ENCODE results near the gene PPM1E. TPM values are rescaled to one million over a fixed set of nuclear protein-coding genes. Genes with fewer than 3 reads are reported as not detected.
"Not testable (repeated sequence)": the region's sequence is repeated elsewhere in the genome, so short reads cannot be mapped to it uniquely, and the experiment has no call there.

The PPM1E gene
- total RNA-seq, 2 donors from 2014 or later = not detected

- H3K27me3 Mint-ChIP-seq = peaks cover 8 to 32% of the 10 kb centered on the region in 2 donors
- no peak overlapping the region for H3K4me3 Mint-ChIP-seq
- no peak for ATAC-seq
- no peak for DNase-seq (ENCODE audit: low spot score)
- H3K4me1 Mint-ChIP-seq (ENCODE audit: low read depth in 2 of 2) = no peaks in the 10 kb centered on the region
- H3K36me3 Mint-ChIP-seq = no peaks in the 10 kb centered on the region
- no peak overlapping the region for H3K27ac Mint-ChIP-seq
- H3K9me3 Mint-ChIP-seq = peaks cover 2% of the 10 kb centered on the region
Measured at GRCh38 chr17:58911741-58912343, 156.2 kb downstream of the PPM1E start.

DNA sequence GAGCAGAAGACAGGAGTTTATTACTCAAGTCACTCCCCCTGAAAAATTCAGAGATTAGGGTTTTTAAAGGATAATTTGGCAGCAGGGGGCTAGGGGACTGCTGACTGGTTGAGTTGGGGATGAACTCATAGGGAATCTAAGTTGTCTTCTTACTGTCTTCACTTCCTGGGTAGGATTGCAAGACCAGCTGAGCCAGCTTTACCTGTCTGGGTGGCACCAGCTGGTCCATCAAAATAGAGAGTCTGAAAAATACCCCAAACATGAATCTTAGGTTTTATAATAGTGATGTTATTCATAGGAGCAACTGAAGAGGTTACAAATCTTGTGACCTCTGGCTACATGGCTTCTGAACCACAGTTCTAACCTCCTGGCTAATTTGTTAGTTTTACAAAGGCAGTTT, 157.9 kb downstream of the PPM1E start:
- no peak overlapping the region for H3K4me3 Mint-ChIP-seq
- ATAC-seq = no peak
- peaks cover 2% of the 10 kb centered on the region for H3K9me3 Mint-ChIP-seq
- no peaks in the 10 kb centered on the region for H3K4me1 Mint-ChIP-seq (ENCODE audit: low read depth in 2 of 2)
- H3K27ac Mint-ChIP-seq = no peak overlapping the region
- peaks cover 5 to 22% of the 10 kb centered on the region in 2 donors for H3K27me3 Mint-ChIP-seq
- no peaks in the 10 kb centered on the region for H3K36me3 Mint-ChIP-seq
- DNase-seq (ENCODE audit: low spot score) = no peak

DNA sequence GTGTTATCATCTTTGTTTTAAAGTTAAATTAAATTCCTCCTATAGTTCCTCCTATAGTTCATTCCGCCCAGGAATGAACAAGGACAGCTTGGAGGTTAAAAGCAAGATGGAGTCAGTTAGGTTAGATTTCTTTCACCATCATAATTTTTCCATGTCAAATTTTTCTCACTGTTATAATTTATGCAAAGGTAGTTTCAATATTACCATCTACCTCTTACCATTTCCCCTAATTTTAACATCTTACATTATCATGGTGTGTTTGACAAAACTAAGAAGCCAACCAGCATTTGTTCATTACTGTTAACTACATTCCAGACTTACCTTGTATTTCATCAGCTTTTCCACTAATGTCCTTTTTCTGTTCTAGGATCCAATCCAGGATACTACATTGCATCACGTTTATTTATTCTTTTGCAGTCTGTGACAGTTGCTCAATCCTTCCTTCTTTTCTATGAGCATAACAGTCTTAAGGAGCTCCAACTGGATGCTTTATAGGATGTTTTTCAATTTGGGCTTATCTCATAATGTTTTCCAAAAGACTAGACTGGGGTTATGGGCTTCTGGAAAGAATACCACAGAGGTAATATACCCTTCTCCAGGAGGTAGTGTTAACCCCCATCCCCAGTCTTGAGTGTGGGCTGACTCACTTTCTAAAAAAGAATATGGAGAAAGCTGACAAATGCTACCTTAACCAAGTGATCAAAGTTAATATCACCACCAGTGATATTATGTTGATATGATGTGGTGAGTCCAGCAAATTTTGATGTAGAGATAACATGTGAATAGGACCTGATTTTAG, 158.5 kb downstream of the PPM1E start:
- Mint-ChIP-seq H3K27ac (no peak overlapping the region), H3K4me3 (no peak overlapping the region)

DNA sequence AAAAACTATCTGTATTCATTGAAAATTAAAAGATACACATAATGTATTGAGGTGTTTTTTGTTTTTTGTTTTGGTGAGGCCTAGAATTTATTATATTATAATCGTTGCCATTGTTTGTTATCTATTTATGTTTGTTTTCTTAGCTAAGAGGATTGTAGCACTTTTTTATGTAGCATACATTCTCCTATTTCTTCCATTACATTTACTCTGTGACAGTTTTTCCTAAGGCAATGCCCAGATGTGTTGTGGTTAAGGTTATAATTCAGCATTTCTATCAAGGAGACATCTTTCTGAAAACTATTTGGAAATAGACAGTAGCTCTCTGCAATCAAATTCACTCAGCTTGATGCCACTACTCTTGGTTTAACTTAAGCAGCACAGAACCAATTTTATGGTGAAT, 161.6 kb downstream of the PPM1E start:
- no peak for ATAC-seq
- Mint-ChIP-seq H3K4me3 (no peak overlapping the region), H3K36me3 (no peaks in the 10 kb centered on the region), H3K4me1 (ENCODE audit: low read depth in 2 of 2) (no peaks in the 10 kb centered on the region), H3K27me3 (peaks cover 10 to 23% of the 10 kb centered on the region in 2 donors), H3K27ac (no peak overlapping the region), H3K9me3 (peaks cover 1% of the 10 kb centered on the region)
- no peak for DNase-seq (ENCODE audit: low spot score)

More for the DNA sequence above, 158.5 kb downstream of the PPM1E start:
- peaks cover 5 to 22% of the 10 kb centered on the region in 2 donors for H3K27me3 Mint-ChIP-seq
- H3K4me1 Mint-ChIP-seq (ENCODE audit: low read depth in 2 of 2) = no peaks in the 10 kb centered on the region
- DNase-seq (ENCODE audit: low spot score) (no peak), ATAC-seq (no peak)
- peaks cover 2% of the 10 kb centered on the region for H3K9me3 Mint-ChIP-seq
- no peaks in the 10 kb centered on the region for H3K36me3 Mint-ChIP-seq

DNA sequence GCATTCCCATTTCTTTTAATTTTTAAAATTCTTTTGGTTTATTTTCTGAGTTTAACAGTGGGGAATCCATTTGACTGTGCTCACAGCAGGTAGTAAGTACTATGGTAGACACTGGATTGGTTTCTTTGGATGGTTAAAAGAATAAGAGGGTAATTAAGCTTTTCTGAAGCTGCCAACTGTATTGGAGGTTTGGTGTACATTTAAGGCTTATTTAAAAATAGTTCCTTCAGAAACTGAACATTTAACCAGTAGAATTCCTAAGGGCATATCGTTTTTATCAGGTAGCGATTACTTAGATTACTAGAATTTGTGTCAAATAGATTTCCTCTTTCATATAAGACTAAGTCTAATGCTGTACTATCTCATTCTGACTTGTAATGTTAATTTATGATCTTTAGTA, 162.4 kb downstream of the PPM1E start:
- no peaks in the 10 kb centered on the region for H3K4me1 Mint-ChIP-seq (ENCODE audit: low read depth in 2 of 2)

GRCh38 chr17:58918884-58919283, 163.2 kb downstream of the PPM1E start:
- Mint-ChIP-seq H3K4me3 (no peak overlapping the region), H3K4me1 (ENCODE audit: low read depth in 2 of 2) (no peaks in the 10 kb centered on the region), H3K9me3 (no peaks in the 10 kb centered on the region), H3K27ac (no peak overlapping the region), H3K36me3 (no peaks in the 10 kb centered on the region), H3K27me3 (peaks cover 10 to 23% of the 10 kb centered on the region in 2 donors)
- no peak for DNase-seq (ENCODE audit: low spot score)
- ATAC-seq = no peak

More for the DNA sequence above, 162.4 kb downstream of the PPM1E start:
- no peak for DNase-seq (ENCODE audit: low spot score)
- no peaks in the 10 kb centered on the region for H3K9me3 Mint-ChIP-seq
- ATAC-seq = no peak
- H3K27me3 Mint-ChIP-seq = peaks cover 10 to 23% of the 10 kb centered on the region in 2 donors
- H3K27ac Mint-ChIP-seq = no peak overlapping the region
- H3K36me3 Mint-ChIP-seq = no peaks in the 10 kb centered on the region
- no peak overlapping the region for H3K4me3 Mint-ChIP-seq

- no peaks in the 10 kb centered on the region for H3K4me1 Mint-ChIP-seq (ENCODE audit: low read depth in 2 of 2)
- no peaks in the 10 kb centered on the region for H3K9me3 Mint-ChIP-seq
Measured at GRCh38 chr17:58920773-58921172, 165.1 kb downstream of the PPM1E start.

DNA sequence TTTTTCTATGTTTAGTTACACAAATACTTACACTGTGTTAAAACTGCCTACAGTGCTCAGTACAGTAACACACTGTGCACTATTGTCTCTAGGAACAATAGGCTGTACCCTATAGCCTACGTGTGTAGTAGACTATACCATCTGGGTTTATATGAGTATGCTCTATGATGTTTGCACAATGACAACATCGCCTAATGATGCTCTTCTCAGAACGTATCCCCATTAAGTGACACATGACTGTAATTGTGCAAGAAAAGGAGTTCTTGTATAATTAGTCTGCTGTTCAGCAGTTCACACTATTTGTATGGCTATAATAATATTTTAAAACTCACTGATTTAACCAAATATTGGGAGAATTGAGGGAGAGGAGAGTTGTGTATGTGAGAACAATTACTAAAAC, 177.3 kb downstream of the PPM1E start:
- no peak for ATAC-seq
- no peaks in the 10 kb centered on the region for H3K4me1 Mint-ChIP-seq (ENCODE audit: low read depth in 2 of 2)

More at GRCh38 chr17:58920773-58921172, 165.1 kb downstream of the PPM1E start:
- no peak overlapping the region for H3K4me3 Mint-ChIP-seq
- peaks cover 10 to 17% of the 10 kb centered on the region in 2 donors for H3K27me3 Mint-ChIP-seq
- ATAC-seq (no peak), DNase-seq (ENCODE audit: low spot score) (no peak)
- H3K27ac Mint-ChIP-seq = no peak overlapping the region
- H3K36me3 Mint-ChIP-seq = no peaks in the 10 kb centered on the region

GRCh38 chr17:58936295-58936694, 180.6 kb downstream of the PPM1E start:
- Mint-ChIP-seq H3K9me3 (no peaks in the 10 kb centered on the region), H3K27me3 (peaks cover 7 to 23% of the 10 kb centered on the region in 2 donors), H3K36me3 (no peaks in the 10 kb centered on the region), H3K4me1 (ENCODE audit: low read depth in 2 of 2) (no peaks in the 10 kb centered on the region), H3K27ac (no peak overlapping the region), H3K4me3 (no peak overlapping the region)
- no peak for ATAC-seq
- no peak for DNase-seq (ENCODE audit: low spot score)

More for the DNA sequence above, 177.3 kb downstream of the PPM1E start:
- Mint-ChIP-seq H3K4me3 (no peak overlapping the region), H3K27me3 (peaks cover 16 to 42% of the 10 kb centered on the region in 2 donors), H3K27ac (no peak overlapping the region), H3K36me3 (no peaks in the 10 kb centered on the region), H3K9me3 (no peaks in the 10 kb centered on the region)
- DNase-seq (ENCODE audit: low spot score) = no peak

- no peaks in the 10 kb centered on the region for H3K4me1 Mint-ChIP-seq (ENCODE audit: low read depth in 2 of 2)
- peaks cover 18% of the 10 kb centered on the region in 2 donors for H3K27me3 Mint-ChIP-seq
- H3K27ac Mint-ChIP-seq = no peak overlapping the region
- ATAC-seq (no peak), DNase-seq (ENCODE audit: low spot score) (no peak)
- peaks cover 3% of the 10 kb centered on the region for H3K9me3 Mint-ChIP-seq
- peaks cover 5% of the 10 kb centered on the region for H3K36me3 Mint-ChIP-seq
- no peak overlapping the region for H3K4me3 Mint-ChIP-seq
Measured at GRCh38 chr17:58944166-58944565, 188.5 kb downstream of the PPM1E start.

DNA sequence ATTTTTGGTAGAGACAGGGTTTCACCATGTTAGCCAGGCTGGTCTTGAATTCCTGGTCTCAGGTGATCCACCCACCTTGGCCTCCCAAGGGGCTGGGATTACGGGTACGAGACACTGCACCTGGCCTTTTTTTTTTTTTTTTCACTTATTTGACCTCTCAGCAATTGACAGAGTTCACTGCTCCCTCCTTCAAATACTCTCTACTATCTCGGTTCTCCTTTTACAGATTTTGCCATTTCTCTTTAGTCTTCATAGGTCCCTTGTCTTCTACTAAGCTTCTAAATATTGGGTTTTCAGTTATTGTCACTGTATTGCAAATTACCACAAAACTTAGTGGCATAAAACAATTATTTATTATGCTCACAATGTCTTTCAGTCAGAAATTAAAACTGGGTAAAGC, 191.8 kb downstream of the PPM1E start:
- Mint-ChIP-seq H3K9me3 (peaks cover 19% of the 10 kb centered on the region), H3K27me3 (peaks cover 23 to 25% of the 10 kb centered on the region in 2 donors), H3K27ac (no peak overlapping the region), H3K4me1 (ENCODE audit: low read depth in 2 of 2) (no peaks in the 10 kb centered on the region), H3K36me3 (peaks cover 25% of the 10 kb centered on the region), H3K4me3 (no peak overlapping the region)
- DNase-seq (ENCODE audit: low spot score) (no peak), ATAC-seq (no peak)

DNA sequence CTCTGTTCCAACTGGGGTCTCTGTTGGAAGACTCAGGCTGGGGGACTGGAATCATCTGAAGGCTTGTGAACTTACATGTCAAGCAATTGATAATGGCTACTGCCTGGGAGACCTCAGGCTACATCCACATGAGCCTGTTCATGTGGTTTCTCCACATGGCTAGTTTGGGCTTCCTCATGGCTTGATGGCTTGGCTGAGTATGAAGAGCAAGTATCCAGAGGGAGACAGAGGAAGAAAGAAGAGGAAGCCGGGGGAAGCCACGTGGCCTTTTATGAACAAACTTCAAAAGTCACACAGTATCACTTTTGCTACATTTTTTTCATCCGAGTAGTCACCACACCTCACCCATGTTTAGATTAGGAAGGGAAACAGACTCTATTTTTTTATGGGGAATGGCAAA, 192.2 kb downstream of the PPM1E start:
- H3K27ac Mint-ChIP-seq = no peak overlapping the region
- peaks cover 23 to 25% of the 10 kb centered on the region in 2 donors for H3K27me3 Mint-ChIP-seq
- H3K36me3 Mint-ChIP-seq = peaks cover 25% of the 10 kb centered on the region
- DNase-seq (ENCODE audit: low spot score) (no peak), ATAC-seq (no peak)
- no peaks in the 10 kb centered on the region for H3K4me1 Mint-ChIP-seq (ENCODE audit: low read depth in 2 of 2)
- no peak overlapping the region for H3K4me3 Mint-ChIP-seq
- H3K9me3 Mint-ChIP-seq = peaks cover 19% of the 10 kb centered on the region

- peaks cover 14% of the 10 kb centered on the region for H3K9me3 Mint-ChIP-seq
- not testable (repeated sequence) for DNase-seq (ENCODE audit: low spot score); H3K4me1 Mint-ChIP-seq (ENCODE audit: low read depth in 2 of 2); H3K4me3 Mint-ChIP-seq; H3K27ac Mint-ChIP-seq; ATAC-seq
- peaks cover 16 to 20% of the 10 kb centered on the region in 2 donors for H3K27me3 Mint-ChIP-seq
- H3K36me3 Mint-ChIP-seq = peaks cover 24% of the 10 kb centered on the region
Measured at GRCh38 chr17:58954358-58954757, 198.7 kb downstream of the PPM1E start.

DNA sequence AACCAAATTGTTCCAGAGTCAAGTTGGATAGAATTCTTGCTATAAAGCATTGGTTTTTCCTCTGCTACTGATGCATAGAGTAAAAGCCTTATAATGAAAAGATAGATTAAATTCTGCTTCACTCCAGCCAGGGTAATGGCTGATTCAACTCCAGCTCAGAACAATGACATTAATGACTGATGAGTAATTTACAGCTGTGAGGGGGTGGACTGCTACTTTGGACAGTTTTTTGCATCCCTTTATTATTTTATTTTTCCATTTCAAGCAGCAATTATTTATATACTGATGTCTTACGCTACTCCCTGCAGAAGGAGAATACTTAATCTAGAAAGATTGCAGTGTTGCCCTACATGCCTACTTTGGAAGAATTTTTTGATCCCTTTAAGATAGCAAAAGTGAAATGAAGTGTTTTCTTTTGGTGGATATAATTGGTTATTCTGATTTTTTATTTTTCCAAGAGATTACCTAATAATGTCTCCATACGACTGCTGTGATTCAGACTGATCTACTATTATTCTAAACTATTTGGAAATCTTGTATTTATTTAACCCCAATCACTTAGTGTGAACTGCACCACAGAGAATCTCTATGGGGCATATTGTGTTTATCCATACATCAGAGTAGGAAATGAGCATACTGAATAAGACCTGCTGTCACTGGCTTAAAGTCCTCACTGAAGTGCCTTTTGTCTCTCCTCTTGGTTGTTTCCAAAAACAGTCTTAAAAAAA, 201.5 kb downstream of the PPM1E start:
- Mint-ChIP-seq H3K9me3 (no peaks in the 10 kb centered on the region), H3K4me3 (no peak overlapping the region), H3K4me1 (ENCODE audit: low read depth in 2 of 2) (peaks cover 2 to 6% of the 10 kb centered on the region in 2 donors), H3K27me3 (peaks cover 12 to 15% of the 10 kb centered on the region in 2 donors), H3K27ac (no peak overlapping the region), H3K36me3 (peaks cover 6% of the 10 kb centered on the region)
- DNase-seq (ENCODE audit: low spot score) (no peak), ATAC-seq (no peak)

Data from natural killer cell treated with Interleukin-12 subunit alpha and Interleukin-12 subunit beta and Interleukin-15 and Interleukin-18, amount 100 ng/mL, for 72 hours (primary cell).